ENCODE results near the gene TRIM24. TPM values are rescaled to one million over a fixed set of nuclear protein-coding genes. Genes with fewer than 3 reads are reported as not detected.

The TRIM24 gene
- total and polyA plus RNA-seq, 8 donors = 22.4 to 81.2 (median 69.9) TPM

DNA sequence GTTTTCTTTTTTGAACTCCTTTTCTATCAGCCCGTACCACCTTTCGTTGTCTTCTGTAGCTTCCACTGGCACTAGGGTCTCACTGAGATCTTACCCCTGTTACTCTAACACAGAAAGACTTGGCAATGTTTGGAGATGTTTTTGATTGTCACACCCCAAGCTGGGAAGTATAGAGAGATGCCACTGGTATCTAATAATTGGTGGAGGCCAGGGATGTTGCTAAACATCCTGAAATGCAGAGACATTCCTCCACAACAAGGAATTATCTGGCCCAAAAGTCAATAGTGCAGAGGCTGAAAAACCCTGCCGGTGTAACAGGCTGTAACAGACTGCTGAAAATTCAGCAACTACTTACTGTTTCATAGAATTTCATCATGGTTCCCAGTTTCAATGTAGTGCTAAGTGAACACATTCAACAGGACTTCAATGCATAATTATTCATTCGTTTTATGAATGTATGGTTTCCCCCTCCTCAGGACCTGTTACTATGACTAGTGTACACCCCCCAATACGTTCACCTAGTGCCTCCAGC is 115.9 kb downstream of the TRIM24 start:
- H3K4me3 ChIP-seq = no peak overlapping the region
- H3K27me3 ChIP-seq = no peaks in the 10 kb centered on the region
- no peaks in the 10 kb centered on the region for H3K9me3 ChIP-seq
- ATAC-seq (no peak), DNase-seq (no peak)
- peaks cover 0 to 63% of the 10 kb centered on the region in 2 donors for H3K36me3 ChIP-seq
- H3K4me1 ChIP-seq = no peaks in the 10 kb centered on the region
- H3K27ac ChIP-seq = no peak overlapping the region
- intact Hi-C loops (cut with DNase I) = no loop called here
- TF ChIP-seq, protein P1, sequence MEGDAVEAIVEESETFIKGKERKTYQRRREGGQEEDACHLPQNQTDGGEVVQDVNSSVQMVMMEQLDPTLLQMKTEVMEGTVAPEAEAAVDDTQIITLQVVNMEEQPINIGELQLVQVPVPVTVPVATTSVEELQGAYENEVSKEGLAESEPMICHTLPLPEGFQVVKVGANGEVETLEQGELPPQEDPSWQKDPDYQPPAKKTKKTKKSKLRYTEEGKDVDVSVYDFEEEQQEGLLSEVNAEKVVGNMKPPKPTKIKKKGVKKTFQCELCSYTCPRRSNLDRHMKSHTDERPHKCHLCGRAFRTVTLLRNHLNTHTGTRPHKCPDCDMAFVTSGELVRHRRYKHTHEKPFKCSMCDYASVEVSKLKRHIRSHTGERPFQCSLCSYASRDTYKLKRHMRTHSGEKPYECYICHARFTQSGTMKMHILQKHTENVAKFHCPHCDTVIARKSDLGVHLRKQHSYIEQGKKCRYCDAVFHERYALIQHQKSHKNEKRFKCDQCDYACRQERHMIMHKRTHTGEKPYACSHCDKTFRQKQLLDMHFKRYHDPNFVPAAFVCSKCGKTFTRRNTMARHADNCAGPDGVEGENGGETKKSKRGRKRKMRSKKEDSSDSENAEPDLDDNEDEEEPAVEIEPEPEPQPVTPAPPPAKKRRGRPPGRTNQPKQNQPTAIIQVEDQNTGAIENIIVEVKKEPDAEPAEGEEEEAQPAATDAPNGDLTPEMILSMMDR (IDR thresholded peaks at IDR 0.05) = no peak

DNA sequence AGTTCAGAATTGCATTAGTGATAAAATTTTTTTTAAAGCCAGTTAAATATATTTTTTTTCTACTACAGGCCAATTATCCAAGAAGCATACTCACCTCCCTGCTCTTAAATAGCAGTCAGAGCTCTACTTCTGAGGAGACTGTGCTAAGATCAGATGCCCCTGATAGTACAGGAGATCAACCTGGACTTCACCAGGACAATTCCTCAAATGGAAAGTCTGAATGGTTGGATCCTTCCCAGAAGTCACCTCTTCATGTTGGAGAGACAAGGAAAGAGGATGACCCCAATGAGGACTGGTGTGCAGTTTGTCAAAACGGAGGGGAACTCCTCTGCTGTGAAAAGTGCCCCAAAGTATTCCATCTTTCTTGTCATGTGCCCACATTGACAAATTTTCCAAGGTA is 119.1 kb downstream of the TRIM24 start:
- intact Hi-C loops (cut with DNase I) = no loop called here
- peaks cover 0 to 70% of the 10 kb centered on the region in 2 donors for H3K36me3 ChIP-seq
- DNase-seq = no peak
- ATAC-seq = no peak
- TF ChIP-seq, protein P1 (IDR thresholded peaks at IDR 0.05) = no peak
- H3K9me3 ChIP-seq = no peaks in the 10 kb centered on the region
- H3K4me1 ChIP-seq = no peaks in the 10 kb centered on the region
- H3K27me3 ChIP-seq = no peaks in the 10 kb centered on the region
- no peak overlapping the region for H3K4me3 ChIP-seq
- H3K27ac ChIP-seq = no peak overlapping the region

DNA sequence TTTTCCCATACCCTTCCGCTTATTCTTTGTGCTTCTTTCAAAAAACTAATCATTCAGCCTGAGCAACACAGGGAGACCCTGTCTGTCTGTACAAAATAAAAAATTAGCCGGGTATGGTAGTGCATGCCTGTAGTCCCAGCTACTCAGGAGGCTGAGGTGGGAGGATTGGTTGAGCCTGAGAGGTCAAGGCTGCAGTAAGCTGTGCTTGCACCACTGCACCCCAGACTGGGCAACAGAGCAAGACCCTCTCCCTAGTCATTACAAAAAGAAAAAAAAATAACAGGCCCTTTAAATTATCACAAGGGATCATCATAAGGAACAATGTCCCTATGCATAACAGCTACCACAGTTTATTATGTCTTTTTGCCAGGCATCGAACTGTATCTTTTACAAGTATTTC is 119.6 kb downstream of the TRIM24 start:
- TF ChIP-seq, protein P1 (IDR thresholded peaks at IDR 0.05) = no peak
- ATAC-seq (no peak), DNase-seq (no peak)
- no peak overlapping the region for H3K4me3 ChIP-seq
- H3K27me3 ChIP-seq = no peaks in the 10 kb centered on the region
- no peaks in the 10 kb centered on the region for H3K4me1 ChIP-seq
- peaks cover 0 to 65% of the 10 kb centered on the region in 2 donors for H3K36me3 ChIP-seq
- H3K27ac ChIP-seq = no peak overlapping the region
- intact Hi-C loops (cut with DNase I) = no loop called here
- H3K9me3 ChIP-seq = no peaks in the 10 kb centered on the region

DNA sequence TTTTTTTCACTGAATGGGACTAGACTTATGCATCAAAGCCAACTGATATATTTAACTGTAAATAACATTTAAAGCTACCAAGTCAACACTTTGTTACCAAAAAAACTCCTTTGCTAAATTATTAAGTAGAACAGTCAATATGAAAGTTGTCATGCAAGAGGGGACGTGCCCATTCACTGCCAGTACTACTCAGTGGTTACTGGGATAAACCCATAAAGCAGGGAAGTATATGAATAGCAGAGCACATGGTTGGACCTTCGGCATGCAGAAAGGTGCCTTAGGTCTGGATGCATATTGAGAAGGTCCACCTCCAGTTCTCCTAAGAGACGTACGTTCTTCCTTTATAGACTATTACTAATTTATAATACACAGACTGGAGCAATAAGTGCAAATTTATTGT is 121.0 kb downstream of the TRIM24 start:
- TF ChIP-seq, protein P1 (IDR thresholded peaks at IDR 0.05) = no peak
- H3K9me3 ChIP-seq = no peaks in the 10 kb centered on the region
- DNase-seq (no peak), ATAC-seq (no peak)
- intact Hi-C loops (cut with DNase I) = no loop called here
- H3K4me3 ChIP-seq = no peak overlapping the region
- H3K27me3 ChIP-seq = no peaks in the 10 kb centered on the region
- no peaks in the 10 kb centered on the region for H3K4me1 ChIP-seq
- no peak overlapping the region for H3K27ac ChIP-seq
- peaks cover 0 to 72% of the 10 kb centered on the region in 2 donors for H3K36me3 ChIP-seq

DNA sequence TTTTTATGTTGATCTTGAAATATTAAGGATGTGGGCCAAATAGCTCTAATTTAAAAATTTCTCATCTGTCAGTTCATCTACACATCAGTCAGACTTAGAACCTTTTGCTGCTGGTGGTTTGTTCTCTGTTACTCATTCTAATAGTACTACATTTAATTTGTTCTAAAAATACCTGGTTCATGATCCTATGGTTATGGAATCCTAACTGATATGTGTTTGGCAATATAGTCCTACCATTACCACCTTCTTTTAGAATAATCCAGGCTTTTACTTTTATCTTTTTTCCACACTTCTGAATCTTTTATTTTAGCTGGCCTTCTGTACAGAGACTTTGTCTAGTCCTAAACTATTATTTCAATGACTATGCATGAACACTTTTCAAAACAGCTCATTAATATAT is 124.2 kb downstream of the TRIM24 start:
- ATAC-seq (no peak), DNase-seq (no peak)
- Histone ChIP-seq H3K27ac (no peak overlapping the region), H3K27me3 (no peaks in the 10 kb centered on the region), H3K36me3 (peaks cover 0 to 63% of the 10 kb centered on the region in 2 donors), H3K4me3 (no peak overlapping the region), H3K4me1 (no peaks in the 10 kb centered on the region), H3K9me3 (no peaks in the 10 kb centered on the region)
- intact Hi-C loops (cut with DNase I) = no loop called here
- TF ChIP-seq, protein P1 (IDR thresholded peaks at IDR 0.05) = no peak

Data from left lung (tissue), 10 donors.